ENCODE results near the gene PIGQ. TPM values are rescaled to one million over a fixed set of nuclear protein-coding genes. Genes with fewer than 3 reads are reported as not detected.

Gene PIGQ
- total RNA-seq, 2 experiments from 2014 or later: 22.8 to 27.0 TPM

GRCh38 chr16:529012-529575 lies 40.7 kb upstream of the PIGQ start:
- Mint-ChIP-seq H3K9me3 (no peaks in the 10 kb centered on the region), H3K27ac (peak overlapping the region; percentile 80), H3K36me3 (ENCODE audit: low read depth) (no peaks in the 10 kb centered on the region), H3K4me1 (ENCODE audit: low read depth) (peaks cover 25% of the 10 kb centered on the region), H3K4me3 (peak overlapping the region; percentile 90), H3K27me3 (no peaks in the 10 kb centered on the region)
- intact Hi-C loops (cut with DNase I, micrococcal nuclease): loop anchor here (5.0 kb wide), 4 partner anchors 83 to 302 kb away; partner anchors contain the start of genes LUC7L (in 1 of the 2), PGAP6 (in 1 of the 2) and RAB11FIP3 (in 1 of the 2)
- Histone ChIP-seq H3K9me3 (ENCODE audit: control insufficient read depth in 1 of 2, insufficient read depth in 1 of 2, low read length in 2 of 2) (no peaks in the 10 kb centered on the region), H3K4me1 (ENCODE audit: insufficient read depth, low read length) (peaks cover 59% of the 10 kb centered on the region), H3K36me3 (ENCODE audit: insufficient read depth, low read length) (no peaks in the 10 kb centered on the region), H3K27me3 (ENCODE audit: control insufficient read depth in 1 of 2, insufficient read depth in 2 of 2, low read length in 2 of 2) (no peaks in the 10 kb centered on the region), H3K4me3 (ENCODE audit: low read length) (peak overlapping the region; percentile 83), H3K27ac (ENCODE audit: low read depth in 1 of 2, low read length in 2 of 2) (no peak overlapping the region)
- ATAC-seq (ENCODE audit: poor library complexity) (no peak), DNase-seq (peak in 4 of 14 experiments; percentile 15 to 42 (median 30))
- ChIA-PET POLR2A (interaction anchor here (0.8 kb wide), 1 partner anchor 39 kb away, joined by 3 read pairs; no protein-coding TSS in a partner anchor), CTCF (no interaction called here)
- TF ChIP-seq CTCF (IDR thresholded peaks at IDR 0.05): no peak

- Histone ChIP-seq H3K27me3 (ENCODE audit: control insufficient read depth in 1 of 2, insufficient read depth in 2 of 2, low read length in 2 of 2) (no peaks in the 10 kb centered on the region), H3K9me3 (ENCODE audit: control insufficient read depth in 1 of 2, insufficient read depth in 1 of 2, low read length in 2 of 2) (no peaks in the 10 kb centered on the region), H3K4me3 (ENCODE audit: low read length) (no peak overlapping the region), H3K36me3 (ENCODE audit: insufficient read depth, low read length) (no peaks in the 10 kb centered on the region), H3K27ac (ENCODE audit: low read depth in 1 of 2, low read length in 2 of 2) (no peak overlapping the region), H3K4me1 (ENCODE audit: insufficient read depth, low read length) (peaks cover 60% of the 10 kb centered on the region)
- intact Hi-C loops (cut with DNase I, micrococcal nuclease): no loop called here
- no peaks in the 10 kb centered on the region for H3K9me3 Mint-ChIP-seq
- no peak for DNase-seq
- no peak overlapping the region for H3K27ac Mint-ChIP-seq
- ATAC-seq (ENCODE audit: poor library complexity): no peak
- H3K4me1 Mint-ChIP-seq (ENCODE audit: low read depth): peaks cover 25% of the 10 kb centered on the region
- ChIA-PET POLR2A (no interaction called here), CTCF (no interaction called here)
- H3K36me3 Mint-ChIP-seq (ENCODE audit: low read depth): no peaks in the 10 kb centered on the region
- TF ChIP-seq CTCF (IDR thresholded peaks at IDR 0.05): no peak
- no peaks in the 10 kb centered on the region for H3K27me3 Mint-ChIP-seq
- peak overlapping the region; percentile 90 for H3K4me3 Mint-ChIP-seq
Measured at GRCh38 chr16:530111-530817, 39.5 kb upstream of the PIGQ start.

- H3K27me3 Mint-ChIP-seq: no peaks in the 10 kb centered on the region
- DNase-seq (no peak), ATAC-seq (ENCODE audit: poor library complexity) (no peak)
- H3K4me1 ChIP-seq (ENCODE audit: insufficient read depth, low read length): peaks cover 47% of the 10 kb centered on the region
- no peak for TF ChIP-seq CTCF (IDR thresholded peaks at IDR 0.05)
- no peak overlapping the region for H3K27ac ChIP-seq (ENCODE audit: low read depth in 1 of 2, low read length in 2 of 2)
- no peaks in the 10 kb centered on the region for H3K36me3 Mint-ChIP-seq (ENCODE audit: low read depth)
- intact Hi-C loops (cut with DNase I, micrococcal nuclease): no loop called here
- H3K4me3 Mint-ChIP-seq: no peak overlapping the region
- no peak overlapping the region for H3K27ac Mint-ChIP-seq
- no peak overlapping the region for H3K4me3 ChIP-seq (ENCODE audit: low read length)
- H3K9me3 Mint-ChIP-seq: no peaks in the 10 kb centered on the region
- POLR2A ChIA-PET: no interaction called here
- no peaks in the 10 kb centered on the region for H3K9me3 ChIP-seq (ENCODE audit: control insufficient read depth in 1 of 2, insufficient read depth in 1 of 2, low read length in 2 of 2)
- H3K36me3 ChIP-seq (ENCODE audit: insufficient read depth, low read length): peaks cover 5% of the 10 kb centered on the region
- no peaks in the 10 kb centered on the region for H3K27me3 ChIP-seq (ENCODE audit: control insufficient read depth in 1 of 2, insufficient read depth in 2 of 2, low read length in 2 of 2)
- CTCF ChIA-PET: no interaction called here
- H3K4me1 Mint-ChIP-seq (ENCODE audit: low read depth): peaks cover 11% of the 10 kb centered on the region
Measured at GRCh38 chr16:531494-532125, 38.2 kb upstream of the PIGQ start.

Measured in CD4-positive, alpha-beta T cell (primary cell).